Measurements from ENCODE around the gene CD79B.
"Not testable (repeated sequence)": the region's sequence is repeated elsewhere in the genome, so short reads cannot be mapped to it uniquely, and the experiment has no call there.

- TF ChIP-seq CTCF (conservative IDR thresholded peaks at IDR 0.05; ENCODE audit: low read length) = peak; percentile 66
- not testable (repeated sequence) for TF ChIP-seq EZH2phosphoT487 (IDR thresholded peaks at IDR 0.05; ENCODE audit: borderline replicate concordance, low read depth, low read length)
Measured at GRCh38 chr17:63889026-63889848, 42.9 kb downstream of the CD79B start.

Data from OCI-LY7 (cell line).